GM23248 (cell line): ENCODE measurements around the gene TMEM239. TPM values are rescaled to one million over a fixed set of nuclear protein-coding genes. Genes with fewer than 3 reads are reported as not detected.

Experiments
- DNase-seq: peaks from one replicate; pipeline ENCODE4 v3.0.0-alpha.2; 2015
- H2AFZ ChIP-seq: fragments of 200-600 bp; sonication (generic); 2 replicates; pipeline ENCODE4 v1.6.1; 2016; ENCODE audit warnings: antibody characterized with exemption
- H3F3A ChIP-seq: fragments of 200-600 bp; sonication (generic); 2 replicates; pipeline ENCODE4 v1.6.1; 2016; ENCODE audit warnings: mild to moderate bottlenecking, antibody characterized with exemption, mixed run types; ENCODE audit not compliant: insufficient read depth
- H3K27ac ChIP-seq: fragments of 200-600 bp; sonication (generic); 2 replicates; pipeline ENCODE4 v1.5.1; 2016; ENCODE audit warnings: mild to moderate bottlenecking
- H3K27me3 ChIP-seq: fragments of 200-600 bp; sonication (generic); replicated peaks from 2 replicates; pipeline ENCODE4 v1.6.1; 2016; ENCODE audit warnings: mild to moderate bottlenecking; ENCODE audit not compliant: insufficient read depth
- H3K36me3 ChIP-seq: fragments of 200-600 bp; sonication (generic); 2 replicates; pipeline ENCODE4 v1.6.1; 2016; ENCODE audit warnings: low read depth, mild to moderate bottlenecking
- H3K4me1 ChIP-seq: fragments of 200-600 bp; sonication (generic); 2 replicates; pipeline ENCODE4 v1.6.1; 2016; ENCODE audit warnings: mild to moderate bottlenecking; ENCODE audit not compliant: insufficient read depth
- H3K4me2 ChIP-seq: fragments of 200-600 bp; sonication (generic); one replicate; pipeline ENCODE4 v1.6.1; 2016; ENCODE audit warnings: mild to moderate bottlenecking; ENCODE audit not compliant: unreplicated experiment
- H3K4me3 ChIP-seq: fragments of 200-600 bp; sonication (generic); 2 replicates; pipeline ENCODE4 v1.5.1; 2016; ENCODE audit warnings: mild to moderate bottlenecking
- H3K79me2 ChIP-seq: fragments of 200-600 bp; sonication (generic); 2 replicates; pipeline ENCODE4 v1.6.1; 2016; ENCODE audit warnings: mild to moderate bottlenecking; ENCODE audit not compliant: insufficient read depth
- H3K9ac ChIP-seq: fragments of 200-600 bp; sonication (generic); 2 replicates; pipeline ENCODE4 v1.6.1; 2016; ENCODE audit warnings: mild to moderate bottlenecking
- H3K9me2 ChIP-seq: fragments of 200-600 bp; sonication (generic); 2 replicates; pipeline ENCODE4 v1.6.1; 2016; ENCODE audit warnings: mixed run types, mild to moderate bottlenecking, moderate library complexity; ENCODE audit not compliant: insufficient read depth
- H3K9me3 ChIP-seq: fragments of 200-600 bp; sonication (generic); one replicate; pipeline ENCODE4 v1.6.1; 2017; ENCODE audit warnings: low read depth
- H4K20me1 ChIP-seq: fragments of 200-600 bp; sonication (generic); 2 replicates; pipeline ENCODE4 v1.6.0; 2016; ENCODE audit not compliant: insufficient read depth
- EZH2 ChIP-seq: fragments of 200-600 bp; sonication (generic); IDR thresholded peaks from 2 replicates; pipeline ENCODE4 v1.6.1; 2018; ENCODE audit warnings: antibody characterized with exemption, mild to moderate bottlenecking; ENCODE audit not compliant: insufficient read depth, poor library complexity, severe bottlenecking
- EZH2phosphoT487 ChIP-seq: fragments of 200-600 bp; sonication (generic); IDR thresholded peaks from 2 replicates; pipeline ENCODE4 v1.6.1; 2018; ENCODE audit warnings: antibody characterized with exemption, moderate library complexity, mild to moderate bottlenecking, low read depth; ENCODE audit not compliant: insufficient read depth
- WGBS, 2 experiments: methylation state at CpG; one replicate each; pipeline ENCODE4 v1.1.6; 2015 to 2017; ENCODE audit warnings: low lambda C conversion rate in 2 of 2, low coverage in 1 of 2; ENCODE audit errors: missing lambda C conversion rate in 2 of 2; 5-methylcytosine and 5-hydroxymethylcytosine counted together
- in situ Hi-C: fragments of 300-500 bp; cut with MboI; formaldehyde crosslinking; loops from 2 replicates; pipeline ENCODE4 v1.15.0; 2020
- polyA plus RNA-seq: library from polyadenylated mRNA; unstranded; fragments of >200 nt; fragmentation: Nextera tagmentation; extraction: Ambion mirVana; gene quantifications from 2 replicates; pipeline ENCODE4 v1.2.1, GENCODE V29; 2016
- total RNA-seq: library from RNA; depleted of rRNA; stranded (reverse); fragments of >200 nt; shearing (Covaris generic); gene quantifications from 2 replicates; pipeline ENCODE4 v1.2.3, GENCODE V29; 2014

Gene TMEM239
- total and polyA plus RNA-seq, 2 experiments from 2014 or later = not detected

DNA sequence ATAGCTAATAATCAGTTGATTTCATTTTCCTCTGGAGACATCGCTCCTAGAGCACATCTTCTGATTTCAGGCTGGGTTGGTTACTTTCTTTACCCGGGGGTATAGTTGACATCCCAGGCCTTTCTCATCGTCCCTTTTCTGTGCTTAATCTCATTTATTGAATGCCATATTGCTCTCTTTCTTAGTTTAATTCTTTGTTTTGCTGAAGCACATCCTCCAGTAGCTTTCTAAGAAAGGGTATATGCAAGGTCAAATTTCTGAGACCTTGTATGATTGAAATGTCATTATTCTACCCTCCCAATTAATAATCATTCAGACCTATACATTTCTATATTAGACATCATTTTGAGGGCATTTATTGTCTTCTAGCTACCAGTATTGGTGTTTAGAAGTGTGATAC, 4.0 kb upstream of the TMEM239 start:
- no peak overlapping the region for H3K27ac ChIP-seq
- H3K9me2 ChIP-seq = no peaks in the 10 kb centered on the region
- no peaks in the 10 kb centered on the region for H3K79me2 ChIP-seq
- H3F3A ChIP-seq = no peaks in the 10 kb centered on the region
- H4K20me1 ChIP-seq = no peaks in the 10 kb centered on the region
- no peak for DNase-seq
- H3K4me1 ChIP-seq = peaks cover 13% of the 10 kb centered on the region
- peaks cover 17% of the 10 kb centered on the region; the same call in 1 of the 2 replicates for H3K27me3 ChIP-seq
- no peaks in the 10 kb centered on the region for H3K36me3 ChIP-seq
- no peak for TF ChIP-seq EZH2
- TF ChIP-seq EZH2phosphoT487 = no peak
- WGBS, 2 experiments = 63 to 83% methylated on average over 3 of the region's 3 CpGs
- H3K4me2 ChIP-seq = no peak overlapping the region
- H2AFZ ChIP-seq = no peak overlapping the region
- no peak overlapping the region for H3K4me3 ChIP-seq
- no peak overlapping the region for H3K9ac ChIP-seq
- in situ Hi-C loops = no loop called here
- H3K9me3 ChIP-seq = peaks cover 3% of the 10 kb centered on the region

DNA sequence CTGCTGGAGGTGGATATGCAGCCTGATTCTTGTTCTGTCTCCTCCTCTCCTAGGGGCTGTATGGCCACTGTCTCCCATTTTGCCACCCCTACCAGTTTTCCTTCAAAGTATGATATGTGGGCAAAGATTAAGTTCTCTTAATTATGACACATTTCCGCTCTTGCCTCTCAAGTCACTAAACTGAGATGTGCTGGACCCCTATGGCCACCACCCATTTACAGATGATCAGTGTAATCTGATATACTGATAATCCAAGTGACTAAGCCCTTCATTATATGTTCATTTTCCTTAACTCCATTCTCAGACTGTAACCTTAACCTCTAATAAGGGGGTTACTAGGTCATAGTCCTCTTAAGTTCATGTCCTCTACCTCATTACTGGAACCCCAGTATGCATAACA, 2.1 kb upstream of the TMEM239 start:
- Histone ChIP-seq H3K4me2 (peak overlapping the region; percentile 76), H3K36me3 (no peaks in the 10 kb centered on the region), H3K9me3 (peaks cover 3% of the 10 kb centered on the region), H3K79me2 (no peaks in the 10 kb centered on the region), H4K20me1 (no peaks in the 10 kb centered on the region), H3K4me3 (0 out of 2 replicates have a peak overlapping the region, but pooled peaks have one; percentile 19), H3K9ac (no peak overlapping the region), H3K27me3 (0 out of 2 replicates have a peak, but pooled peaks cover 3% of the 10 kb centered on the region), H3K9me2 (no peaks in the 10 kb centered on the region), H2AFZ (no peak overlapping the region), H3K27ac (no peak overlapping the region), H3F3A (no peaks in the 10 kb centered on the region), H3K4me1 (peaks cover 13% of the 10 kb centered on the region)
- WGBS, 2 experiments = 83 to 88% methylated on average over 1 of the region's 1 CpG
- no peak for TF ChIP-seq EZH2
- TF ChIP-seq EZH2phosphoT487 = no peak
- in situ Hi-C loops = no loop called here
- DNase-seq = no peak

DNA sequence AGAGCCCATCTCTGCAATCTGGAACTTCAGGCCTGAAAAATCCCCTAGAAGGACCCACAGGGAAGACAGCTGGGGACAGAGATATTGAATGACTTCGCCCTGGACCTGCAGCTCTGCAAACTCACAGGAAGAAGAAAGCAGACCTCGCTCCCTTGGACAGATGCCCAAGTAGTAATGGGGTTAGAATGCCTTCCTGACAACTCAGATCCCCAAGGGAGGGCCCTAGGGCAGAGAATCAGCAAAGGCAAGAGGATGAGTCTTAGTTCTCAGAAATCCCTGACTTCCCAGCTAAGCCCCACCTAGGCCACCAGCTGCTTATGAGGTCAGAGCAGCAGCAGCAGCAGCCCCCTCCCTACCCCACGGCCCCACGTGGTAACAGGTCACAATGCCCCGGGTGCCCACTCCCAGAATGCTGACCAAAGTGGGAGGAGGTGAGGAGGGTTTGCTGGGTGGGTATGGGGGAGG, 1.5 kb upstream of the TMEM239 start, which contains the start of gene C20orf141:
C20orf141 (plus strand) TSS at position 401 of the 465 bp plus-strand sequence. CDS start 198 bp downstream, outside the sequence.
- H3K36me3 ChIP-seq = no peaks in the 10 kb centered on the region
- in situ Hi-C loops = no loop called here
- H3K9ac ChIP-seq = peak within 1 kb of the TSS; percentile 8
- no peaks in the 10 kb centered on the region for H3K79me2 ChIP-seq
- peak; percentile 99 for DNase-seq
- H4K20me1 ChIP-seq = no peaks in the 10 kb centered on the region
- WGBS, 2 experiments = 0 to 3% methylated on average over 5 of the region's 5 CpGs
- no peaks in the 10 kb centered on the region for H3K9me2 ChIP-seq
- H2AFZ ChIP-seq = no peak within 1 kb of the TSS
- H3K27ac ChIP-seq = peak within 1 kb of the TSS; percentile 23
- H3F3A ChIP-seq = no peaks in the 10 kb centered on the region
- H3K4me2 ChIP-seq = peak within 1 kb of the TSS; percentile 76
- H3K9me3 ChIP-seq = peaks cover 3% of the 10 kb centered on the region
- 0 out of 2 replicates have a peak, but pooled peaks cover 3% of the 10 kb centered on the region for H3K27me3 ChIP-seq
- TF ChIP-seq EZH2 (no peak), EZH2phosphoT487 (no peak)
- H3K4me3 ChIP-seq = 0 out of 2 replicates have a peak within 1 kb of the TSS, but pooled peaks have one; percentile 19
- peaks cover 13% of the 10 kb centered on the region for H3K4me1 ChIP-seq

DNA sequence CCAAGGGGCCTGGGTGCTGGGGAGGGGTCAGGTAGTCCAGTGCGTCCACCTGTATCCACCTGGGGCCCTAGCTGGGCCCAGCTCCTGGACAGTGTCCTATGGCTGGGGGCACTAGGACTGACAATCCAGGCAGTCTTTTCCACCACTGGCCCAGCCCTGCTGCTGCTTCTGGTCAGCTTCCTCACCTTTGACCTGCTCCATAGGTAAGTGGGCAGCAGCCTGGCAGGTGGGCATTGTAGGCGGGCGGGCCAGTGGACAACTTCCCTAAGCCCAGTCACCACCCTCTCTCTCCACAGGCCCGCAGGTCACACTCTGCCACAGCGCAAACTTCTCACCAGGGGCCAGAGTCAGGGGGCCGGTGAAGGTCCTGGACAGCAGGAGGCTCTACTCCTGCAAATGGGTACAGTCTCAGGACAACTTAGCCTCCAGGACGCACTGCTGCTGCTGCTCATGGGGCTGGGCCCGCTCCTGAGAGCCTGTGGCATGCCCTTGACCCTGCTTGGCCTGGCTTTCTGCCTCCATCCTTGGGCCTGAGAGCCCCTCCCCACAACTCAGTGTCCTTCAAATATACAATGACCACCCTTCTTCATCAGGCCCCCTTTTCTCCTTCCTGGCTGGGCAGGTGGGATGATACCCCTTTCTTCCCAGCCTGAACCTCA, 793 bp upstream of the TMEM239 start:
- Histone ChIP-seq H3K9ac (peak overlapping the region; percentile 8), H3K4me3 (no peak overlapping the region), H2AFZ (no peak overlapping the region), H3F3A (0 out of 2 replicates have a peak, but pooled peaks cover 7% of the 10 kb centered on the region), H3K79me2 (no peaks in the 10 kb centered on the region), H4K20me1 (no peaks in the 10 kb centered on the region), H3K36me3 (no peaks in the 10 kb centered on the region), H3K9me2 (no peaks in the 10 kb centered on the region), H3K9me3 (peaks cover 3% of the 10 kb centered on the region), H3K27ac (peak overlapping the region; percentile 23), H3K4me2 (peak overlapping the region; percentile 16), H3K4me1 (peaks cover 13% of the 10 kb centered on the region), H3K27me3 (peaks cover 10% of the 10 kb centered on the region)
- no peak for TF ChIP-seq EZH2phosphoT487
- TF ChIP-seq EZH2 = no peak
- WGBS, 2 experiments = 84 to 90% methylated on average over 6 to 8 of the region's 8 CpGs
- no peak for DNase-seq
- in situ Hi-C loops = no loop called here
